ENCODE data around the gene CAPS2. TPM values are rescaled to one million over a fixed set of nuclear protein-coding genes. Genes with fewer than 3 reads are reported as not detected.

Gene CAPS2
- total and polyA plus RNA-seq, 9 of the 15 experiments (the other 6 are each of a cell fraction or from before 2014, with no cell fraction given) = 0.10 to 0.82 (median 0.47) TPM; not detected in 1

- TF ChIP-seq CHD7 (IDR thresholded peaks at IDR 0.05; ENCODE audit: low read depth, low read length) = no peak
- no peak for TF ChIP-seq ZNF431 (CRISPR knock-in tag; IDR thresholded peaks at IDR 0.05)
- no peak for TF ChIP-seq FOXJ2 (tag; IDR thresholded peaks at IDR 0.05)
- TF ChIP-seq BRD4 (IDR thresholded peaks at IDR 0.05) = no peak
- TF ChIP-seq PHF21A (IDR thresholded peaks at IDR 0.05; ENCODE audit: borderline replicate concordance, low read depth) = no peak
- TF ChIP-seq ELK3 (CRISPR knock-in tag; IDR thresholded peaks at IDR 0.05) = no peak
- no peak for TF ChIP-seq ZNF592 (IDR thresholded peaks at IDR 0.05)
These were observed 44.8 kb upstream of the CAPS2 start (continued) for GRCh38 chr12:75374971-75375370.
